Measurements from ENCODE around the gene ASB6. TPM values are rescaled to one million over a fixed set of nuclear protein-coding genes. Genes with fewer than 3 reads are reported as not detected.

Gene ASB6
- polyA plus RNA-seq, 1 of the 3 experiments (the other 2 are of a cell fraction): 35.9 TPM

DNA sequence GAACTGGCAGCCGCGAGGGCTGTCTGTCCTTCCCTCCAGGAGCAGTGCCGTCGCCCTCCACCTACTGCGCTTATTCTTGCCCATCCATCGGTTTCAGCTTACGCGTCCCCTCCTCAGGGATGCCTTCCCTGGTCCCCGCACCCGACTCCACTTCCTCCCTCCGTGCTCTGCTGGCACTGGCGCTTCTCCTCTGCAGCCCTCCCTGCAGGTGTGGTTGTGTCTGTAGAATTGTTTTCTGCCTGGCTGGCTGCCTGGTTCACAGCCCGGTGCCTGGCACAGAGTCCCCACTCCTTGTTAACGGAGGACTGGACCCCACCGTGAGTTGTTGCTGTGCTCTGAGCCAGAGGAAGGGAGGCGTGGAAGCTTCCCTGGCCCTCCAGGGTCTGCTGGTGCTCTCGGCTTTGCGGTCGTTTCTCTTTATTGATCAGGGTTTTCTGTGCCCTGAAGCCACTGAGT, 10.2 kb downstream of the ASB6 start:
- Histone ChIP-seq H3K27ac (ENCODE audit: low read depth in 2 of 2, low read length in 1 of 2) (no peak overlapping the region; a peak in 1 of 4 replicates), H3K79me2 (ENCODE audit: insufficient read depth) (peaks cover 91% of the 10 kb centered on the region), H3K4me3 (ENCODE audit: low read depth in 2 of 2, low read length in 1 of 2) (no peak overlapping the region), H3K9ac (no peak overlapping the region), H4K20me1 (ENCODE audit: insufficient read depth) (peaks cover 74% of the 10 kb centered on the region), H2AFZ (ENCODE audit: low read depth) (no peak overlapping the region), H3K9me2 (no peaks in the 10 kb centered on the region), H3K36me3 (replicated peaks in 1 of 2; ENCODE audit: control insufficient read depth in 1 of 2, insufficient read depth in 2 of 2, low read length in 1 of 2) (peaks cover 17 to 31% of the 10 kb centered on the region in 2 experiments), H3K4me2 (no peak overlapping the region), H3K4me1 (ENCODE audit: control insufficient read depth in 1 of 2, insufficient read depth in 2 of 2, low read depth in 1 of 2, low read length in 1 of 2) (peaks cover 18 to 34% of the 10 kb centered on the region in 2 experiments; a peak in 2 of 4 replicates), H3K27me3 (ENCODE audit: insufficient read depth) (no peaks in the 10 kb centered on the region), H3F3A (replicated peaks; ENCODE audit: insufficient read depth) (peaks cover 2% of the 10 kb centered on the region), H3K9me3 (no peaks in the 10 kb centered on the region)
- DNase-seq: no peak
- ChIA-PET CTCF (interaction anchor here (0.8 to 12.8 kb wide), 6 partner anchors 9 to 491 kb away, joined by 3 to 212 read pairs (median 3); partner anchors contain the start of genes ASB6 and C9orf50), POLR2A (no interaction called here)
- TF ChIP-seq EZH2phosphoT487 (IDR thresholded peaks at IDR 0.05; ENCODE audit: borderline replicate concordance, low read depth) (no peak), YY1 (IDR thresholded peaks at IDR 0.05; ENCODE audit: low read depth) (no peak), TEAD4 (IDR thresholded peaks at IDR 0.05; ENCODE audit: borderline replicate concordance, insufficient read depth) (no peak), NFIC (IDR thresholded peaks at IDR 0.05; ENCODE audit: borderline replicate concordance) (no peak), RFX5 (IDR thresholded peaks at IDR 0.05; ENCODE audit: low read length) (no peak), POLR2AphosphoS5 (IDR thresholded peaks at IDR 0.05; ENCODE audit: low read depth, low read length) (no peak), RAD21 (IDR thresholded peaks at IDR 0.05; ENCODE audit: low read length) (no peak), RCOR1 (IDR thresholded peaks at IDR 0.05; ENCODE audit: low read length) (no peak), GABPA (IDR thresholded peaks at IDR 0.05; ENCODE audit: low read depth) (no peak), TAF1 (IDR thresholded peaks at IDR 0.05; ENCODE audit: borderline replicate concordance, low read depth, low read length) (no peak), IRF3 (IDR thresholded peaks at IDR 0.05; ENCODE audit: low read depth, low read length) (no peak), ZBTB33 (IDR thresholded peaks at IDR 0.05; ENCODE audit: borderline replicate concordance, low read depth) (no peak), REST (IDR thresholded peaks at IDR 0.05; ENCODE audit: low read depth, low read length) (no peak)
- TF ChIP-seq, protein P1, sequence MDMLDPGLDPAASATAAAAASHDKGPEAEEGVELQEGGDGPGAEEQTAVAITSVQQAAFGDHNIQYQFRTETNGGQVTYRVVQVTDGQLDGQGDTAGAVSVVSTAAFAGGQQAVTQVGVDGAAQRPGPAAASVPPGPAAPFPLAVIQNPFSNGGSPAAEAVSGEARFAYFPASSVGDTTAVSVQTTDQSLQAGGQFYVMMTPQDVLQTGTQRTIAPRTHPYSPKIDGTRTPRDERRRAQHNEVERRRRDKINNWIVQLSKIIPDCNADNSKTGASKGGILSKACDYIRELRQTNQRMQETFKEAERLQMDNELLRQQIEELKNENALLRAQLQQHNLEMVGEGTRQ (IDR thresholded peaks at IDR 0.05; ENCODE audit: borderline replicate concordance, low read depth, low read length): no peak
- TF ChIP-seq, protein P2, sequence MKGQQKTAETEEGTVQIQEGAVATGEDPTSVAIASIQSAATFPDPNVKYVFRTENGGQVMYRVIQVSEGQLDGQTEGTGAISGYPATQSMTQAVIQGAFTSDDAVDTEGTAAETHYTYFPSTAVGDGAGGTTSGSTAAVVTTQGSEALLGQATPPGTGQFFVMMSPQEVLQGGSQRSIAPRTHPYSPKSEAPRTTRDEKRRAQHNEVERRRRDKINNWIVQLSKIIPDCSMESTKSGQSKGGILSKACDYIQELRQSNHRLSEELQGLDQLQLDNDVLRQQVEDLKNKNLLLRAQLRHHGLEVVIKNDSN (IDR thresholded peaks at IDR 0.05; ENCODE audit: borderline replicate concordance, low read depth): no peak
- 86% methylated on average over 18 of the region's 19 CpGs for WGBS (ENCODE audit: low lambda C conversion rate)
